ENCODE results near the gene PIEZO2. TPM values are rescaled to one million over a fixed set of nuclear protein-coding genes. Genes with fewer than 3 reads are reported as not detected.

The PIEZO2 gene
- total and polyA plus RNA-seq, 7 donors = 1.4 to 35.2 (median 25.1) TPM; not detected in 1

GRCh38 chr18:10839421-10839820, 309.9 kb downstream of the PIEZO2 start:
- no peaks in the 10 kb centered on the region for H3K36me3 ChIP-seq
- no peaks in the 10 kb centered on the region for H3K27me3 ChIP-seq
- DNase-seq = no peak
- 80 to 88% methylated on average over 1 of the region's 1 CpG for WGBS, 2 donors
- H3K4me1 ChIP-seq = no peaks in the 10 kb centered on the region
- TF ChIP-seq POLR2AphosphoS5 (IDR thresholded peaks at IDR 0.05) = no peak
- no peak for TF ChIP-seq EP300 (IDR thresholded peaks at IDR 0.05)
- no peak for TF ChIP-seq CTCF (IDR thresholded peaks at IDR 0.05)
- TF ChIP-seq POLR2A (IDR thresholded peaks at IDR 0.05) = no peak
- no peaks in the 10 kb centered on the region for H3K9me3 ChIP-seq
- intact Hi-C loops (cut with DNase I) = no loop called here
- H3K27ac ChIP-seq = no peak overlapping the region
- H3K4me3 ChIP-seq = no peak overlapping the region

GRCh38 chr18:10838553-10838952, 310.8 kb downstream of the PIEZO2 start:
- H3K27me3 ChIP-seq = no peaks in the 10 kb centered on the region
- no peaks in the 10 kb centered on the region for H3K4me1 ChIP-seq
- no peak overlapping the region for H3K4me3 ChIP-seq
- H3K9me3 ChIP-seq = no peaks in the 10 kb centered on the region
- TF ChIP-seq POLR2A (IDR thresholded peaks at IDR 0.05) = no peak
- no peak for TF ChIP-seq CTCF (IDR thresholded peaks at IDR 0.05)
- TF ChIP-seq EP300 (IDR thresholded peaks at IDR 0.05) = no peak
- no peak for TF ChIP-seq POLR2AphosphoS5 (IDR thresholded peaks at IDR 0.05)
- no peak overlapping the region for H3K27ac ChIP-seq
- WGBS, 2 donors = 70 to 85% methylated on average over 2 of the region's 2 CpGs
- no peaks in the 10 kb centered on the region for H3K36me3 ChIP-seq
- intact Hi-C loops (cut with DNase I) = no loop called here
- no peak for DNase-seq

- no peak for DNase-seq
- Histone ChIP-seq H3K4me3 (no peak overlapping the region), H3K9me3 (no peaks in the 10 kb centered on the region), H3K36me3 (no peaks in the 10 kb centered on the region), H3K27ac (peak overlapping the region in 1 of 4 donors; percentile 14), H3K4me1 (no peaks in the 10 kb centered on the region), H3K27me3 (no peaks in the 10 kb centered on the region)
- 85 to 92% methylated on average over 6 of the region's 6 CpGs for whole genome bisulfite sequencing, 2 donors
- intact Hi-C loops (cut with DNase I) = no loop called here
- TF ChIP-seq POLR2AphosphoS5 (IDR thresholded peaks at IDR 0.05) (no peak), POLR2A (IDR thresholded peaks at IDR 0.05) (no peak), CTCF (IDR thresholded peaks at IDR 0.05) (no peak), EP300 (IDR thresholded peaks at IDR 0.05) (no peak)
Measured at GRCh38 chr18:10834128-10834815, 315.1 kb downstream of the PIEZO2 start.

- Histone ChIP-seq H3K36me3 (no peaks in the 10 kb centered on the region), H3K27ac (peak overlapping the region in 1 of 4 donors; percentile 14), H3K4me1 (no peaks in the 10 kb centered on the region), H3K27me3 (no peaks in the 10 kb centered on the region), H3K9me3 (no peaks in the 10 kb centered on the region), H3K4me3 (no peak overlapping the region)
- DNase-seq = no peak
- WGBS, 2 donors = 50 to 73% methylated on average over 2 of the region's 2 CpGs
- no peak for TF ChIP-seq POLR2A (IDR thresholded peaks at IDR 0.05)
- TF ChIP-seq POLR2AphosphoS5 (IDR thresholded peaks at IDR 0.05) = no peak
- TF ChIP-seq EP300 (IDR thresholded peaks at IDR 0.05) = no peak
- TF ChIP-seq CTCF (IDR thresholded peaks at IDR 0.05) = no peak
- intact Hi-C loops (cut with DNase I) = no loop called here
Measured at GRCh38 chr18:10833656-10834055, 315.7 kb downstream of the PIEZO2 start.

- no peak for DNase-seq
- H3K4me3 ChIP-seq = no peak overlapping the region
- no peak overlapping the region for H3K27ac ChIP-seq
- no peaks in the 10 kb centered on the region for H3K27me3 ChIP-seq
- intact Hi-C loops (cut with DNase I) = no loop called here
- H3K36me3 ChIP-seq = no peaks in the 10 kb centered on the region
- H3K9me3 ChIP-seq = no peaks in the 10 kb centered on the region
- H3K4me1 ChIP-seq = no peaks in the 10 kb centered on the region
- TF ChIP-seq CTCF (IDR thresholded peaks at IDR 0.05) (no peak), POLR2AphosphoS5 (IDR thresholded peaks at IDR 0.05) (no peak), EP300 (IDR thresholded peaks at IDR 0.05) (no peak), POLR2A (IDR thresholded peaks at IDR 0.05) (no peak)
- WGBS, 2 donors = 94 to 99% methylated on average over 2 of the region's 2 CpGs
Measured at GRCh38 chr18:10826400-10826799, 323.0 kb downstream of the PIEZO2 start.
